NB4 (cell line): ENCODE data around the gene CHTOP.

ENCODE experiments used
- TF ChIP-seq, protein P1 (sequence below): IDR thresholded peaks from one replicate; pipeline ENCODE4 v1.5.1; 2012; ENCODE audit warnings: low read depth, low read length
- TF ChIP-seq, protein P2 (sequence below): IDR thresholded peaks from 2 replicates; pipeline ENCODE4 v1.6.1; 2011; ENCODE audit warnings: low read depth, low read length

DNA sequence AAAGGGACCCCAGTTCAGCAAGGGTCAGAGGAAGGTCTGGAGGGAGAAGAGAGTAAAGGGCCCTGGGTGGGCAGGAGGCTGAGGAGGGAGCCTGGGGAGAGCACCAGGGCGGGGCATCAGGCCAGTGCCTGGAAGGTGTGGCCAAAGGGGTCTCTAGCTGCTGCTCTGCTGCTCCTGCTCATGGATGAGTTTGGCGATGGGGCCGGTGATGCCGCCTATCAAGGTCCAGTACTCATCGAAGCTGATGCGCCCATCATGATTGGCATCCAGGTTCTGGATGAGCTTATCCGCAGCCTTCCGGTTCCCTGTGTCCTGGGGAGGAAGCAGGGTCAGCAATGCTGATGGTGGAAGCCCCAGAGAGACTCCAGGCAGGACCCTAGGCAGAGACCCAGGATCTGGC lies 26.5 kb upstream of the CHTOP start:
- TF ChIP-seq, protein P1, sequence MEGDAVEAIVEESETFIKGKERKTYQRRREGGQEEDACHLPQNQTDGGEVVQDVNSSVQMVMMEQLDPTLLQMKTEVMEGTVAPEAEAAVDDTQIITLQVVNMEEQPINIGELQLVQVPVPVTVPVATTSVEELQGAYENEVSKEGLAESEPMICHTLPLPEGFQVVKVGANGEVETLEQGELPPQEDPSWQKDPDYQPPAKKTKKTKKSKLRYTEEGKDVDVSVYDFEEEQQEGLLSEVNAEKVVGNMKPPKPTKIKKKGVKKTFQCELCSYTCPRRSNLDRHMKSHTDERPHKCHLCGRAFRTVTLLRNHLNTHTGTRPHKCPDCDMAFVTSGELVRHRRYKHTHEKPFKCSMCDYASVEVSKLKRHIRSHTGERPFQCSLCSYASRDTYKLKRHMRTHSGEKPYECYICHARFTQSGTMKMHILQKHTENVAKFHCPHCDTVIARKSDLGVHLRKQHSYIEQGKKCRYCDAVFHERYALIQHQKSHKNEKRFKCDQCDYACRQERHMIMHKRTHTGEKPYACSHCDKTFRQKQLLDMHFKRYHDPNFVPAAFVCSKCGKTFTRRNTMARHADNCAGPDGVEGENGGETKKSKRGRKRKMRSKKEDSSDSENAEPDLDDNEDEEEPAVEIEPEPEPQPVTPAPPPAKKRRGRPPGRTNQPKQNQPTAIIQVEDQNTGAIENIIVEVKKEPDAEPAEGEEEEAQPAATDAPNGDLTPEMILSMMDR: no peak
- TF ChIP-seq, protein P2, sequence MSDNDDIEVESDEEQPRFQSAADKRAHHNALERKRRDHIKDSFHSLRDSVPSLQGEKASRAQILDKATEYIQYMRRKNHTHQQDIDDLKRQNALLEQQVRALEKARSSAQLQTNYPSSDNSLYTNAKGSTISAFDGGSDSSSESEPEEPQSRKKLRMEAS: no peak
